Glutamatergic neuron (in vitro differentiated cells): ENCODE measurements around the gene ZNF429. TPM values are rescaled to one million over a fixed set of nuclear protein-coding genes. Genes with fewer than 3 reads are reported as not detected.

ENCODE experiments used
- DNase-seq: peaks from one replicate; pipeline ENCODE4 v3.0.0; 2022
- H3K27ac Mint-ChIP-seq: one replicate; pipeline ENCODE4 v1.8.0; 2020; ENCODE audit warnings: mild to moderate bottlenecking, mixed read lengths, inconsistent platforms; ENCODE audit not compliant: unreplicated experiment
- H3K27me3 Mint-ChIP-seq: one replicate; pipeline ENCODE4 v1.8.0; 2020; ENCODE audit warnings: mild to moderate bottlenecking, moderate library complexity, mixed read lengths, inconsistent platforms; ENCODE audit not compliant: unreplicated experiment
- H3K36me3 Mint-ChIP-seq: one replicate; pipeline ENCODE4 v1.8.0; 2020; ENCODE audit warnings: mild to moderate bottlenecking, mixed read lengths, inconsistent platforms; ENCODE audit not compliant: unreplicated experiment
- H3K4me1 Mint-ChIP-seq: one replicate; pipeline ENCODE4 v1.8.0; 2020; ENCODE audit warnings: mild to moderate bottlenecking, low read depth, mixed read lengths, inconsistent platforms; ENCODE audit not compliant: unreplicated experiment
- H3K4me3 Mint-ChIP-seq: one replicate; pipeline ENCODE4 v1.8.0; 2020; ENCODE audit warnings: mild to moderate bottlenecking, mixed read lengths, inconsistent platforms; ENCODE audit not compliant: unreplicated experiment
- H3K9me3 Mint-ChIP-seq: one replicate; pipeline ENCODE4 v1.8.0; 2020; ENCODE audit warnings: mild to moderate bottlenecking, moderate library complexity, mixed read lengths, inconsistent platforms; ENCODE audit not compliant: unreplicated experiment
- CTCF ChIP-seq: fragments of 200-600 bp; sonication (generic); IDR thresholded peaks from one replicate; pipeline ENCODE4 v1.5.0; 2021; ENCODE audit not compliant: partially characterized antibody, unreplicated experiment
- long read RNA-seq: library from polyadenylated mRNA; unstranded; transcript quantifications from one replicate; pipeline ENCODE4 v2.0.0, GENCODE V29; 2020; ENCODE audit not compliant: unreplicated experiment
- total RNA-seq: library from RNA; stranded (reverse); fragmentation: NEBNext Ultra II Directional; extraction: Animal tissue kit (Norgen Biotek cat#: 25700); gene quantifications from one replicate; pipeline ENCODE4 v1.2.1, GENCODE V29; 2021; ENCODE audit not compliant: unreplicated experiment

ZNF429 gene
- total RNA-seq: 29.8 TPM
- long read RNA-seq, partial matches to known transcripts: 4 of 29 reads
- long read RNA-seq, other reads (novel, unspliced or antisense): 24 of 29 reads

GRCh38 chr19:21505459-21506451, at the start of gene ZNF429:
ZNF429 (plus strand) TSS chr19:21505602; CDS start chr19:21505772, 170 bp downstream.
- Mint-ChIP-seq H3K9me3 (peaks cover 30% of the 10 kb centered on the region), H3K27ac (peak within 1 kb of the TSS; percentile 100), H3K4me3 (peak within 1 kb of the TSS; percentile 99), H3K4me1 (peaks cover 22% of the 10 kb centered on the region), H3K36me3 (peaks cover 28% of the 10 kb centered on the region), H3K27me3 (peaks cover 21% of the 10 kb centered on the region)
- no peak for TF ChIP-seq CTCF
- DNase-seq: peak; percentile 91

- Mint-ChIP-seq H3K27ac (no peak overlapping the region), H3K4me1 (peaks cover 2% of the 10 kb centered on the region), H3K9me3 (peaks cover 5% of the 10 kb centered on the region), H3K4me3 (peak overlapping the region; percentile 5), H3K27me3 (peaks cover 5% of the 10 kb centered on the region), H3K36me3 (peaks cover 24% of the 10 kb centered on the region)
- DNase-seq: no peak
- no peak for TF ChIP-seq CTCF
Measured at GRCh38 chr19:21460686-21461085, 44.7 kb upstream of the ZNF429 start.

- TF ChIP-seq CTCF: no peak
- Mint-ChIP-seq H3K27ac (no peak overlapping the region), H3K9me3 (peaks cover 7% of the 10 kb centered on the region), H3K4me3 (peak overlapping the region; percentile 100), H3K36me3 (peaks cover 16% of the 10 kb centered on the region), H3K27me3 (peaks cover 5% of the 10 kb centered on the region), H3K4me1 (peaks cover 2% of the 10 kb centered on the region)
- no peak for DNase-seq
Measured at GRCh38 chr19:21462540-21462939, 42.9 kb upstream of the ZNF429 start.

GRCh38 chr19:21463449-21464105, 41.8 kb upstream of the ZNF429 start:
- peak overlapping the region; percentile 100 for H3K4me3 Mint-ChIP-seq
- H3K27me3 Mint-ChIP-seq: peaks cover 5% of the 10 kb centered on the region
- TF ChIP-seq CTCF: no peak
- peaks cover 2% of the 10 kb centered on the region for H3K4me1 Mint-ChIP-seq
- peak overlapping the region; percentile 100 for H3K27ac Mint-ChIP-seq
- peaks cover 7% of the 10 kb centered on the region for H3K9me3 Mint-ChIP-seq
- peak; percentile 87 for DNase-seq
- H3K36me3 Mint-ChIP-seq: peaks cover 12% of the 10 kb centered on the region
